Karpas-422 (cell line): Measurements from ENCODE around the gene KRT5. TPM values are rescaled to one million over a fixed set of nuclear protein-coding genes. Genes with fewer than 3 reads are reported as not detected.
"Not testable (repeated sequence)": the region's sequence is repeated elsewhere in the genome, so short reads cannot be mapped to it uniquely, and the experiment has no call there.

ENCODE experiments used
- DNase-seq: peaks from one replicate; pipeline ENCODE4 v3.0.0-alpha.2; 2015
- H2AFZ ChIP-seq: fragments of 200-600 bp; sonication (generic); 2 replicates; pipeline ENCODE4 v1.6.1; 2014; ENCODE audit warnings: antibody characterized with exemption, low read length, mixed read lengths
- H3K27ac ChIP-seq: fragments of 200-600 bp; sonication (generic); 2 replicates; pipeline ENCODE4 v1.5.1; 2014; ENCODE audit warnings: mild to moderate bottlenecking, low read length, moderate library complexity
- H3K27me3 ChIP-seq: fragments of 200-600 bp; sonication (generic); 2 replicates; pipeline ENCODE4 v1.6.1; 2014; ENCODE audit warnings: low read length, mixed read lengths
- H3K36me3 ChIP-seq: fragments of 200-600 bp; sonication (generic); 2 replicates; pipeline ENCODE4 v1.6.1; 2014; ENCODE audit warnings: low read length, mixed read lengths; ENCODE audit not compliant: insufficient read depth
- H3K4me1 ChIP-seq: fragments of 200-600 bp; sonication (generic); 2 replicates; pipeline ENCODE4 v1.6.1; 2014; ENCODE audit warnings: mild to moderate bottlenecking, low read length, mixed read lengths
- H3K4me2 ChIP-seq: fragments of 200-600 bp; sonication (generic); 2 replicates; pipeline ENCODE4 v1.6.1; 2014; ENCODE audit warnings: low read length, low read depth, mild to moderate bottlenecking; ENCODE audit not compliant: poor library complexity, severe bottlenecking
- H3K4me3 ChIP-seq: fragments of 200-600 bp; sonication (generic); 2 replicates; pipeline ENCODE4 v1.5.1; 2014; ENCODE audit warnings: mild to moderate bottlenecking, antibody characterized with exemption, low read length, mixed read lengths
- H3K79me2 ChIP-seq: fragments of 200-600 bp; sonication (generic); 2 replicates; pipeline ENCODE4 v1.6.1; 2014; ENCODE audit warnings: mild to moderate bottlenecking, low read length, mixed read lengths
- H3K9ac ChIP-seq: fragments of 200-600 bp; sonication (generic); 2 replicates; pipeline ENCODE4 v1.6.0; 2014; ENCODE audit warnings: low read length
- H3K9me2 ChIP-seq: fragments of 200-600 bp; sonication (generic), shearing (Covaris generic); replicated peaks from 2 replicates; pipeline ENCODE4 v1.6.0; 2014; ENCODE audit warnings: mild to moderate bottlenecking, low read length, moderate library complexity; ENCODE audit not compliant: insufficient read depth
- H3K9me3 ChIP-seq: fragments of 300-700, 200-600 bp; sonication (generic); 2 replicates; pipeline ENCODE4 v1.6.1; 2014; ENCODE audit warnings: low read length, mixed read lengths
- H4K20me1 ChIP-seq: fragments of 200-600 bp; sonication (generic); 2 replicates; pipeline ENCODE4 v1.6.1; 2014; ENCODE audit warnings: mild to moderate bottlenecking, antibody characterized with exemption, low read length, low read depth; ENCODE audit not compliant: insufficient read depth
- total RNA-seq: library from RNA; depleted of rRNA; stranded (reverse); fragments of >200 nt; shearing (Covaris generic); gene quantifications from 2 replicates; pipeline ENCODE4 v1.2.3, GENCODE V29; 2014; ENCODE audit warnings: low replicate concordance

Gene KRT5
- total RNA-seq, 1 experiment from 2014 or later = not detected

- not testable (repeated sequence) for H4K20me1 ChIP-seq, H3K4me3 ChIP-seq, H3K79me2 ChIP-seq, DNase-seq, H3K36me3 ChIP-seq, H2AFZ ChIP-seq, H3K9ac ChIP-seq, H3K27ac ChIP-seq, H3K9me2 ChIP-seq, H3K4me2 ChIP-seq, H3K27me3 ChIP-seq, H3K9me3 ChIP-seq
- H3K4me1 ChIP-seq = peaks cover 15% of the 10 kb centered on the region
These were observed 28.7 kb downstream of the KRT5 start for GRCh38 chr12:52491495-52491894.

GRCh38 chr12:52488736-52489135, 31.5 kb downstream of the KRT5 start:
- no peak overlapping the region for H3K27ac ChIP-seq
- no peak overlapping the region for H3K4me2 ChIP-seq

GRCh38 chr12:52487744-52488443, 32.3 kb downstream of the KRT5 start:
- not testable (repeated sequence) for DNase-seq, H3K4me3 ChIP-seq, H3K9me2 ChIP-seq, H3K4me1 ChIP-seq, H2AFZ ChIP-seq, H3K27me3 ChIP-seq, H3K9me3 ChIP-seq, H3K4me2 ChIP-seq, H3K27ac ChIP-seq, H3K36me3 ChIP-seq, H3K79me2 ChIP-seq, H3K9ac ChIP-seq, H4K20me1 ChIP-seq

More at GRCh38 chr12:52488736-52489135, 31.5 kb downstream of the KRT5 start:
- Histone ChIP-seq H3K36me3 (no peaks in the 10 kb centered on the region), H2AFZ (no peak overlapping the region), H3K4me3 (no peak overlapping the region), H3K9me3 (peaks cover 8% of the 10 kb centered on the region; the same call in 1 of the 2 replicates), H3K4me1 (no peaks in the 10 kb centered on the region), H3K9me2 (no peaks in the 10 kb centered on the region), H3K79me2 (no peaks in the 10 kb centered on the region), H3K9ac (no peak overlapping the region), H4K20me1 (no peaks in the 10 kb centered on the region), H3K27me3 (no peaks in the 10 kb centered on the region)
- no peak for DNase-seq

- no peak for DNase-seq
These were observed 33.0 kb downstream of the KRT5 start for GRCh38 chr12:52487211-52487610.

GRCh38 chr12:52486166-52487105, 33.8 kb downstream of the KRT5 start:
- Histone ChIP-seq H3K4me2 (no peak overlapping the region), H3K27me3 (no peaks in the 10 kb centered on the region), H3K4me3 (no peak overlapping the region), H4K20me1 (no peaks in the 10 kb centered on the region), H3K27ac (no peak overlapping the region), H3K9me2 (no peaks in the 10 kb centered on the region), H3K36me3 (no peaks in the 10 kb centered on the region), H3K9me3 (peaks cover 8% of the 10 kb centered on the region; the same call in 1 of the 2 replicates), H3K79me2 (no peaks in the 10 kb centered on the region), H3K9ac (no peak overlapping the region), H2AFZ (no peak overlapping the region), H3K4me1 (no peaks in the 10 kb centered on the region)
- DNase-seq = no peak

More at GRCh38 chr12:52487211-52487610, 33.0 kb downstream of the KRT5 start:
- H3K27ac ChIP-seq = no peak overlapping the region
- H3K36me3 ChIP-seq = no peaks in the 10 kb centered on the region
- peaks cover 8% of the 10 kb centered on the region; the same call in 1 of the 2 replicates for H3K9me3 ChIP-seq
- H3K9me2 ChIP-seq = no peaks in the 10 kb centered on the region
- H3K4me3 ChIP-seq = no peak overlapping the region
- H3K4me2 ChIP-seq = no peak overlapping the region
- H3K9ac ChIP-seq = no peak overlapping the region
- no peak overlapping the region for H2AFZ ChIP-seq
- H4K20me1 ChIP-seq = no peaks in the 10 kb centered on the region
- no peaks in the 10 kb centered on the region for H3K27me3 ChIP-seq
- no peaks in the 10 kb centered on the region for H3K79me2 ChIP-seq
- no peaks in the 10 kb centered on the region for H3K4me1 ChIP-seq

GRCh38 chr12:52480073-52480472, 40.1 kb downstream of the KRT5 start:
- H4K20me1 ChIP-seq = no peaks in the 10 kb centered on the region
- no peak overlapping the region for H2AFZ ChIP-seq
- no peaks in the 10 kb centered on the region for H3K9me2 ChIP-seq
- no peak for DNase-seq
- H3K9me3 ChIP-seq = peaks cover 5% of the 10 kb centered on the region; the same call in 1 of the 2 replicates
- no peaks in the 10 kb centered on the region for H3K4me1 ChIP-seq
- H3K27me3 ChIP-seq = no peaks in the 10 kb centered on the region
- no peak overlapping the region for H3K4me3 ChIP-seq
- H3K4me2 ChIP-seq = no peak overlapping the region
- no peaks in the 10 kb centered on the region for H3K36me3 ChIP-seq
- H3K27ac ChIP-seq = no peak overlapping the region
- no peak overlapping the region for H3K9ac ChIP-seq
- no peaks in the 10 kb centered on the region for H3K79me2 ChIP-seq

DNA sequence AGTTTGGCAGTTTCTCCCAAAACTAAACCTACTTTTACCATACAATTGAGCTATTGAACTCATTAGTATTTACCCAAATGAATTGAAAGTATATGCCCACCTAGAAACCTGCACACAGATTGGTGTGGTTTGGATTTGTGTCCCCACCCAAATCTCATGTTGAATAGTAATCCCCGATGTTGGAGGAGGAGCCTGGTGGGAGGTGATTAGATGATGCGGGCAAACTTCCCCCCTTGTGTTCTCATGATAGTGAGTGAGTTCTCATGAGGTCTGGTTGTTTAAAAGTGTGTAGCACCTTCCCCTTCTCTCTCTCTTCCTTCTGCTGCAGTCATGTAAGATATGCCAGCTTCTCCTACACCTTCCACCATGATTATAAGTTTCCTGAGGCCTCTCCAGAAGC, 42.5 kb downstream of the KRT5 start:
- Histone ChIP-seq H3K4me2 (no peak overlapping the region), H3K4me1 (no peaks in the 10 kb centered on the region), H2AFZ (no peak overlapping the region), H3K79me2 (no peaks in the 10 kb centered on the region), H4K20me1 (no peaks in the 10 kb centered on the region), H3K27me3 (no peaks in the 10 kb centered on the region), H3K9me2 (no peaks in the 10 kb centered on the region), H3K9ac (no peak overlapping the region), H3K27ac (no peak overlapping the region), H3K36me3 (no peaks in the 10 kb centered on the region), H3K4me3 (no peak overlapping the region), H3K9me3 (no peaks in the 10 kb centered on the region)
- no peak for DNase-seq

GRCh38 chr12:52474212-52474611, 46.0 kb downstream of the KRT5 start:
- Histone ChIP-seq H2AFZ (no peak overlapping the region), H3K4me2 (no peak overlapping the region), H3K79me2 (no peaks in the 10 kb centered on the region), H3K9ac (no peak overlapping the region), H3K9me2 (no peaks in the 10 kb centered on the region), H3K9me3 (no peaks in the 10 kb centered on the region), H3K36me3 (no peaks in the 10 kb centered on the region), H3K4me3 (no peak overlapping the region), H3K4me1 (no peaks in the 10 kb centered on the region), H4K20me1 (no peaks in the 10 kb centered on the region), H3K27ac (no peak overlapping the region), H3K27me3 (no peaks in the 10 kb centered on the region)
- no peak for DNase-seq
